Lower leg skin (tissue), 4 donors: ENCODE results near the gene ATP1A4. TPM values are rescaled to one million over a fixed set of nuclear protein-coding genes. Genes with fewer than 3 reads are reported as not detected.

Experiments
- DNase-seq, 2 donors: peaks; one replicate each; pipeline ENCODE4 v3.0.0-alpha.2; 2019; ENCODE audit warnings: low spot score in 2 of 2
- H3K4me3 ChIP-seq: fragments of 200-600 bp; sonication (generic); 2 replicates; pipeline ENCODE4 v1.5.1; 2017; ENCODE audit warnings: mild to moderate bottlenecking, low read depth; ENCODE audit not compliant: poor library complexity, severe bottlenecking
- POLR2A ChIP-seq, 2 donors: fragments of 450-650 bp; IDR thresholded peaks; one replicate each; pipeline ENCODE4 v1.6.1; 2016 to 2017; ENCODE audit warnings: antibody characterized with exemption in 2 of 2, mild to moderate bottlenecking in 1 of 2, moderate library complexity in 1 of 2
- WGBS, 2 donors: methylation state at CpG; one replicate each; pipeline ENCODE4 v1.1.5; 2018; 5-methylcytosine and 5-hydroxymethylcytosine counted together
- intact Hi-C: fragments of 100-400 bp; cut with DNase I; formaldehyde crosslinking; loops from one replicate; pipeline ENCODE4 v1.15.0; 2023; ENCODE audit warnings: low total_unique reads
- total RNA-seq, 4 donors: library from RNA; depleted of rRNA; stranded (reverse); fragments of >200 nt; gene quantifications; one replicate each; pipeline ENCODE4 v1.1.0, GENCODE V29; 2016
- TF ChIP-seq, protein P1 (sequence below), 3 donors: fragments of 450-650 bp; IDR thresholded peaks; one replicate each; pipeline ENCODE4 v1.5.1; 2016; ENCODE audit warnings: antibody characterized with exemption in 3 of 3, mild to moderate bottlenecking in 3 of 3, moderate library complexity in 2 of 3

Gene ATP1A4
- total RNA-seq, 4 donors from 2014 or later = 0.32 TPM; not detected in 3

- WGBS, 2 donors = 87 to 91% methylated on average over 7 of the region's 7 CpGs
- intact Hi-C loops = no loop called here
- TF ChIP-seq, protein P1, sequence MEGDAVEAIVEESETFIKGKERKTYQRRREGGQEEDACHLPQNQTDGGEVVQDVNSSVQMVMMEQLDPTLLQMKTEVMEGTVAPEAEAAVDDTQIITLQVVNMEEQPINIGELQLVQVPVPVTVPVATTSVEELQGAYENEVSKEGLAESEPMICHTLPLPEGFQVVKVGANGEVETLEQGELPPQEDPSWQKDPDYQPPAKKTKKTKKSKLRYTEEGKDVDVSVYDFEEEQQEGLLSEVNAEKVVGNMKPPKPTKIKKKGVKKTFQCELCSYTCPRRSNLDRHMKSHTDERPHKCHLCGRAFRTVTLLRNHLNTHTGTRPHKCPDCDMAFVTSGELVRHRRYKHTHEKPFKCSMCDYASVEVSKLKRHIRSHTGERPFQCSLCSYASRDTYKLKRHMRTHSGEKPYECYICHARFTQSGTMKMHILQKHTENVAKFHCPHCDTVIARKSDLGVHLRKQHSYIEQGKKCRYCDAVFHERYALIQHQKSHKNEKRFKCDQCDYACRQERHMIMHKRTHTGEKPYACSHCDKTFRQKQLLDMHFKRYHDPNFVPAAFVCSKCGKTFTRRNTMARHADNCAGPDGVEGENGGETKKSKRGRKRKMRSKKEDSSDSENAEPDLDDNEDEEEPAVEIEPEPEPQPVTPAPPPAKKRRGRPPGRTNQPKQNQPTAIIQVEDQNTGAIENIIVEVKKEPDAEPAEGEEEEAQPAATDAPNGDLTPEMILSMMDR (IDR thresholded peaks at IDR 0.05) = no peak
- no peak for TF ChIP-seq POLR2A (IDR thresholded peaks at IDR 0.05)
- H3K4me3 ChIP-seq = no peak overlapping the region
- no peak for DNase-seq
Measured at GRCh38 chr1:160186246-160186645, 34.8 kb downstream of the ATP1A4 start.

- TF ChIP-seq, protein P1 (IDR thresholded peaks at IDR 0.05) = no peak
- no peak for TF ChIP-seq POLR2A (IDR thresholded peaks at IDR 0.05)
- 66 to 77% methylated on average over 2 of the region's 2 CpGs for WGBS, 2 donors
- intact Hi-C loops = no loop called here
Measured at GRCh38 chr1:160186729-160187128, 35.3 kb downstream of the ATP1A4 start.

DNA sequence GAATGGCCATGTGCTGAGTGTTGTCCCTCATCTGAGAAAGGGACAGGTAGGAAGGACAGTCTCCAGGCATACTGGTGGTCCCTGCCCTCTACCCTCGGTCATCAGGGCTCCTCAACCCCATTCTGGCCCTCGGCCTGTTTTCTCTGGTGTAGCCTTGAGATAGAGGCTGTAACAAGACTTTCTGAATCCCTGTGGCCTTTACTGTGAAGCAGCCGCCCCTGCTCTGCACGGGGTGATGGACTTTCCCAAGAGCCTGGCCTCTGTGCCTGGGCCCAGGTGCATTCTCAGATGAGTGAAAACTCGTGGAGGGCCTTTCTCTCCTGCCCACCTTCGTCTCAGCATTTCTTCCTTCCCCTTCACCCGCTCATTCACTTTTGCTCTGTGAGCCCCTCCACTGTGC lies 36.0 kb downstream of the ATP1A4 start:
- no peak for TF ChIP-seq POLR2A (IDR thresholded peaks at IDR 0.05)
- TF ChIP-seq, protein P1 (IDR thresholded peaks at IDR 0.05) = no peak
- H3K4me3 ChIP-seq = no peak overlapping the region
- 72 to 86% methylated on average over 7 of the region's 7 CpGs for WGBS, 2 donors
- no peak for DNase-seq
- intact Hi-C loops = no loop called here

More at GRCh38 chr1:160186729-160187128, 35.3 kb downstream of the ATP1A4 start:
- DNase-seq = no peak
- H3K4me3 ChIP-seq = no peak overlapping the region

DNA sequence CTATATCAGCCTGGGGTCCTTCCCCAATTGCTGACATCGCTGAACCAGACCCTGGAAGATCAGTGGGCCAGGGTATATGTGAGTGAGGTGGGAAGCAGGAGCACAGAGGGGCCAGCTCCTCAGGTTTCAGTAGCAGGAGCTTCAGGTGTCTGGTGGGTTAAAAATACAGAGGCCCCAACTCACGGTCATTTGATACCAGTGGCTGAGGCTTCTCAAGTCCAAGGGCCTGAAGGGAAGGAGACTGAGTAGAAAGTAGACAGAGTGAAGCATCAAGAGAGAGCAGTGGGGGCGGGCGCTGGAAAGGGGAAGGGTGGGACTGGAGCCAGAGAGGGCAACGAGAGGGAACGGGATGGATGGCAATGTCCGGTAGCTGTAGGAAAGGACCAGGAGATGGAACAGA lies 36.9 kb downstream of the ATP1A4 start:
- 83 to 88% methylated on average over 7 of the region's 7 CpGs for WGBS, 2 donors
- H3K4me3 ChIP-seq = no peak overlapping the region
- DNase-seq = no peak
- TF ChIP-seq, protein P1 (IDR thresholded peaks at IDR 0.05) = no peak
- no peak for TF ChIP-seq POLR2A (IDR thresholded peaks at IDR 0.05)
- intact Hi-C loops = loop anchor here (2.0 kb wide), 1 partner anchor 66 kb away; no protein-coding TSS in a partner anchor

- no peak for DNase-seq
- TF ChIP-seq, protein P1 (IDR thresholded peaks at IDR 0.05) = no peak
- TF ChIP-seq POLR2A (IDR thresholded peaks at IDR 0.05) = no peak
- intact Hi-C loops = loop anchor here (2.0 to 10.0 kb wide), 4 partner anchors 62 to 102 kb away; no protein-coding TSS in a partner anchor
- H3K4me3 ChIP-seq = no peak within 1 kb of the TSS
- 56 to 63% methylated on average over 15 of the region's 15 CpGs for WGBS, 2 donors
Measured at GRCh38 chr1:160189649-160190625, 38.5 kb downstream of the ATP1A4 start, which contains the start of gene CASQ1. TSS of gene CASQ1 (plus strand) at chr1:160190575. CDS start at chr1:160190752, 177 bp downstream.
